Ishikawa (cell line): ENCODE results near the gene FASTK.

Experiments used
- CEBPB ChIP-seq: IDR thresholded peaks from 2 replicates; pipeline ENCODE4 v1.6.1; 2012
- CREB1 ChIP-seq: IDR thresholded peaks from 2 replicates; pipeline ENCODE4 v1.6.1; 2012; ENCODE audit warnings: low read depth
- EGR1 ChIP-seq: IDR thresholded peaks from 2 replicates; pipeline ENCODE4 v1.6.1; 2012
- EP300 ChIP-seq: IDR thresholded peaks from 2 replicates; pipeline ENCODE4 v1.6.1; 2012; ENCODE audit warnings: borderline replicate concordance
- FOXM1 ChIP-seq: IDR thresholded peaks from 2 replicates; pipeline ENCODE4 v1.6.1; 2012; ENCODE audit warnings: low read depth, borderline replicate concordance
- NFIC ChIP-seq: IDR thresholded peaks from 2 replicates; pipeline ENCODE4 v1.6.1; 2012
- RAD21 ChIP-seq: IDR thresholded peaks from 2 replicates; pipeline ENCODE4 v1.6.1; 2012; ENCODE audit warnings: low read depth
- TCF12 ChIP-seq: IDR thresholded peaks from 2 replicates; pipeline ENCODE4 v1.6.1; 2012; ENCODE audit warnings: low read depth
- TEAD4 ChIP-seq: IDR thresholded peaks from 2 replicates; pipeline ENCODE4 v1.6.1; 2012
- ZBTB7A ChIP-seq: IDR thresholded peaks from 2 replicates; pipeline ENCODE4 v1.6.1; 2012; ENCODE audit warnings: low read depth
- TF ChIP-seq, protein P1 (sequence below): IDR thresholded peaks from 2 replicates; pipeline ENCODE4 v1.6.1; 2012
- TF ChIP-seq, protein P2 (sequence below): IDR thresholded peaks from 2 replicates; pipeline ENCODE4 v1.6.1; 2012; ENCODE audit warnings: low read depth, mild to moderate bottlenecking
- TF ChIP-seq, protein P3 (sequence below): IDR thresholded peaks from 2 replicates; pipeline ENCODE4 v1.6.1; 2012

DNA sequence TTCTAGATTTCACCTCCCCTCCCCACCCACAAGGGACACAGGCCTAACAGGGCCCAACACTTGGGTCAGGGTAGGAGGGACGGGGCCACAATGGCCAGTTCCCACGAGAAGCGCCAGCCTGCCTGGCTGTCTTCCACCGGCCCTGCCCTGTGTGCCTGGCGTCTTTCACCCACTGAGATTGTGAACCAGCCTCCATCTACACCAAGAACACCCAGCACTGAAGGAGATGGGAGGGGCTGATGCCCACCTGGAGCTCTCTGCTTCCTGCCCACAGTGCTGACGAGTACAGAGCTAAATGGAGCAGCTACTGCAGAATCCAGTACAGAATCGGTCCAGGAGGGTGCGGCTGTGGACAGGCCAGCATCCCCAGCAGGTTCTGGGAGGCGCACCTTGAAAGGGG is 34.6 kb downstream of the FASTK start:
- TF ChIP-seq, protein P1, sequence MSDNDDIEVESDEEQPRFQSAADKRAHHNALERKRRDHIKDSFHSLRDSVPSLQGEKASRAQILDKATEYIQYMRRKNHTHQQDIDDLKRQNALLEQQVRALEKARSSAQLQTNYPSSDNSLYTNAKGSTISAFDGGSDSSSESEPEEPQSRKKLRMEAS = no peak
- TF ChIP-seq CREB1 = no peak
- no peak for TF ChIP-seq FOXM1
- TF ChIP-seq ZBTB7A = no peak
- TF ChIP-seq EP300 = no peak
- no peak for TF ChIP-seq RAD21
- TF ChIP-seq TCF12 = no peak
- TF ChIP-seq, protein P2, sequence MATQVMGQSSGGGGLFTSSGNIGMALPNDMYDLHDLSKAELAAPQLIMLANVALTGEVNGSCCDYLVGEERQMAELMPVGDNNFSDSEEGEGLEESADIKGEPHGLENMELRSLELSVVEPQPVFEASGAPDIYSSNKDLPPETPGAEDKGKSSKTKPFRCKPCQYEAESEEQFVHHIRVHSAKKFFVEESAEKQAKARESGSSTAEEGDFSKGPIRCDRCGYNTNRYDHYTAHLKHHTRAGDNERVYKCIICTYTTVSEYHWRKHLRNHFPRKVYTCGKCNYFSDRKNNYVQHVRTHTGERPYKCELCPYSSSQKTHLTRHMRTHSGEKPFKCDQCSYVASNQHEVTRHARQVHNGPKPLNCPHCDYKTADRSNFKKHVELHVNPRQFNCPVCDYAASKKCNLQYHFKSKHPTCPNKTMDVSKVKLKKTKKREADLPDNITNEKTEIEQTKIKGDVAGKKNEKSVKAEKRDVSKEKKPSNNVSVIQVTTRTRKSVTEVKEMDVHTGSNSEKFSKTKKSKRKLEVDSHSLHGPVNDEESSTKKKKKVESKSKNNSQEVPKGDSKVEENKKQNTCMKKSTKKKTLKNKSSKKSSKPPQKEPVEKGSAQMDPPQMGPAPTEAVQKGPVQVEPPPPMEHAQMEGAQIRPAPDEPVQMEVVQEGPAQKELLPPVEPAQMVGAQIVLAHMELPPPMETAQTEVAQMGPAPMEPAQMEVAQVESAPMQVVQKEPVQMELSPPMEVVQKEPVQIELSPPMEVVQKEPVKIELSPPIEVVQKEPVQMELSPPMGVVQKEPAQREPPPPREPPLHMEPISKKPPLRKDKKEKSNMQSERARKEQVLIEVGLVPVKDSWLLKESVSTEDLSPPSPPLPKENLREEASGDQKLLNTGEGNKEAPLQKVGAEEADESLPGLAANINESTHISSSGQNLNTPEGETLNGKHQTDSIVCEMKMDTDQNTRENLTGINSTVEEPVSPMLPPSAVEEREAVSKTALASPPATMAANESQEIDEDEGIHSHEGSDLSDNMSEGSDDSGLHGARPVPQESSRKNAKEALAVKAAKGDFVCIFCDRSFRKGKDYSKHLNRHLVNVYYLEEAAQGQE = no peak
- no peak for TF ChIP-seq TEAD4
- no peak for TF ChIP-seq NFIC
- TF ChIP-seq CEBPB = no peak
- no peak for TF ChIP-seq EGR1
- TF ChIP-seq, protein P3, sequence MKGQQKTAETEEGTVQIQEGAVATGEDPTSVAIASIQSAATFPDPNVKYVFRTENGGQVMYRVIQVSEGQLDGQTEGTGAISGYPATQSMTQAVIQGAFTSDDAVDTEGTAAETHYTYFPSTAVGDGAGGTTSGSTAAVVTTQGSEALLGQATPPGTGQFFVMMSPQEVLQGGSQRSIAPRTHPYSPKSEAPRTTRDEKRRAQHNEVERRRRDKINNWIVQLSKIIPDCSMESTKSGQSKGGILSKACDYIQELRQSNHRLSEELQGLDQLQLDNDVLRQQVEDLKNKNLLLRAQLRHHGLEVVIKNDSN = no peak
